GM12801 (cell line): ENCODE results near the gene IL1RAPL1.

Experiments
- CTCF ChIP-seq: IDR thresholded peaks from one replicate; pipeline ENCODE4 v1.5.1; 2011; ENCODE audit warnings: control low read depth; ENCODE audit not compliant: insufficient read length; ENCODE audit errors: extremely low read depth

Gene IL1RAPL1

DNA sequence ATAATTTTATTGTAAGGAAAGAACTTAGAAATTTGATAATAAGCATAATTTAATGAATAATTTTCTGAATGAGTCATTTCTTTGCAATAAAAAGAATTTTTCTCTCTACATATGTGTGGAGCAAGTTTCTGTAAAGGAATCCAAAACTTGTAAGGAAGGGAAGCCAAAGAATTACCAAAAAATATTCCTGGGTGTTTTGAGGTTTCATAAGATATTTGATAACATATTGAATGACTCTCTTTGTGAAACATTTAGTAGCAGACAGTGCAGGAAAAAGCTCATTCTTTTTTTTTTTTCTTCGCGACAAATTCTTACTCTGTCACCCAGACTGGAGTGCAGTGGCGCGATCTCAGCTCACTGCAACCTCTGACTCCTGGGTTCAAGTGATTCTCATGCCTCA is 1159.1 kb downstream of the IL1RAPL1 start:
- no peak for TF ChIP-seq CTCF

DNA sequence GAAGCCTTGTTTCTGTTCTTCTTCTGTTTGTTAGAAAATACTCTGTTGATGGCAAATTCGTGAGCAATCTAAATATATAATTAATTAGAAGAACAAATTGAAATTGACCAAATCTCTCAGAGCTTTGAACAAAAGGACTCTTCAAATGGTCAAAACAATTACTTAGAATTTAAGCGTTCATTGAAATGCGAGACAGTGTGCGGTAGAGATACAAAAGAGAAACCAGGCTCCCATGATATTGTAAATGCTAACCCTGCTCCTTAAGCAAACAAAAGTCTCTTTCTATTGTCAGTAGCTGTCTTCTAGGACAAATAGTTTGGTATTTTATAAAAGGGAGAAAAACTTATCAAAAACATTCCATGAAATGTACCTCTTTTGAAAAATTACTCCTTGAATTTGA is 1174.8 kb downstream of the IL1RAPL1 start:
- TF ChIP-seq CTCF: no peak

- no peak for TF ChIP-seq CTCF
Measured at GRCh38 chrX:29775890-29776289, 1188.6 kb downstream of the IL1RAPL1 start.

DNA sequence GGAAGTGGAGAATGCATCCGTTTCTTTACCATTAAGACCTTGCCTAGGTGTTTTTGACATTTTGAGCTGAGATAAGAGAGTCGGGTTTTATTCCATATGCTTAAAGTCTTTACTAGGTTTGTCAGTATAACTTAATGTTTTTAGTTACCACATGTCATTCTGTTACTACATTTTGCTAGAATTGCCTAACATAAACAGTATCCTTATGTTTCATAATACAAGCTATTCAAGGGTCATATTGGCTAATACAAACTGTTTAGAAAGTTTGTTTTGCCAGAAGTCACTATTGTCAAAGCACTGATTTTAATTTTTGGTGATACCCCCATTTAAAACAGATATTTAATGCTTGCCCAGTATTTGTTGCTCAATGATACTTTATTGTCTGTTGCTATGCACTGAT is 1200.4 kb downstream of the IL1RAPL1 start:
- no peak for TF ChIP-seq CTCF

DNA sequence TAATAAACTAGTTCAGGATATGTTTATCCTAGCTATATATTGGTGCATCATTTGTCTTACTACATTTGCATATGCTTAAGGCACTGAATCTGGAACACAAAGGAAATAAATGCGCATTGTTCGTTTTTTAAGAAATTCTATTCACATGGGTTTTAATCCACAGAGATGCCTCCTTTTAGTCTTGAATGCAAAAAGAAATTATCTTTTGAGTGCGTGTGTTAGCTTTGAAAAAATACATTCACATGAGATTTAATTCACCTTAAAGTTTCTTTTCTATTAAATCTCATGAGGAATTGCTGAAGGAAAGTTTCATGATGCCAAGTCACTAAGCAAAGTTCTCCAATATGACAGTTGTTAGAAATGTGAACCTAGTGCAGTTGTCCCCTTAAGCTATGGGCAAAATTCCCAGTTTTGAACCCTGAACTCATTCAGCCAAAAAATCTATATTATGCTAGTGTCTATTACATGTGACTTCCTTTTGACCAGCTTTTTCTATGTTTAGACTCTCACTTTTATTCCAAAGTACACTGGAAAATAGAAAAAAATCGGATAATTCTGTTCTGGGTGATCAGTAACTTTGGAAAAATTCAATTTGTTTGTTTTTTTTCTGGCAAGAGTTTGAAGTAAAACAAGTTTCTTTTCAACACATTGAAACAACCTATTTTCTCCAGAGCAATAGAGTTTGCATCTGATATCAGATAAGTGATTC is 1201.9 kb downstream of the IL1RAPL1 start:
- TF ChIP-seq CTCF: no peak

DNA sequence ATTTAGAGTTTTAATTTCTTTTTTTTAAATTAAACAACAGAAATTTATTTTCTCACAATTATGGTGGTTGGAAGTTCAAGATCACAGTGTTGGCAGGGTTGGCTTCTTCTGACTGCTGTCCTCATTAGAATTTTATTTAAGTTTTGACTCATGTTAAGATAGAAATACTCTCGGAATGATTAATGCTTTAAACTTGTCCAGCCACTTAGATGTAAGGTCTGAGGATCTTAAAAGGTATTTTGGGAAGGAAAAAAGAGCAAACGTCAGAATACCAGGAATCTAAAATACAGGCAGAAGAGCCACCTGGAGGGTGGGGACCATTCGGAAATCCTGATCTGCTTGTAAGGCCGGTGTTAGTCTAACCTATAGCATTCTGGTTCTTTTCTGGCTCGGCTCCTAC is 1205.1 kb downstream of the IL1RAPL1 start:
- TF ChIP-seq CTCF: no peak

DNA sequence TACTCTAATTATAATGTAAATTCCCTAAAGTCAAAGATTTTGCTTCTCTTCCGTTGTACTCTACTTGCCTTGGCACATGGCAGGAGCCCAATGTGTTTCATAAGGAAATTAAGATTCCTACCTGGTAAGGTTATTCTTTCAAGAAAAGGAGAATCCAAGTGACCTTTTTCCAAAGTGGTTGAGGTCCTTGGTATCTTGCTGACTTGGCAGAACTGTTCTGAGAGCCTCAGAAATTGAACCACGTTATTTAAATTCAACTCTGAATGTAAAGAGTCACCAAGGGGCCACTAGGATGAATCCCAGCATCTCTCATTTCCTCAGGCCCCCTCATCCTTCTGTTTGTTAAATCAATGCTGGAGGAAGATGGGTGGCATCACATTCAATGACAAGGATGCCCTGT is 1209.9 kb downstream of the IL1RAPL1 start:
- no peak for TF ChIP-seq CTCF
